ENCODE measurements around the gene HYAL4.
"Not testable (repeated sequence)": the region's sequence is repeated elsewhere in the genome, so short reads cannot be mapped to it uniquely, and the experiment has no call there.

HYAL4 gene

DNA sequence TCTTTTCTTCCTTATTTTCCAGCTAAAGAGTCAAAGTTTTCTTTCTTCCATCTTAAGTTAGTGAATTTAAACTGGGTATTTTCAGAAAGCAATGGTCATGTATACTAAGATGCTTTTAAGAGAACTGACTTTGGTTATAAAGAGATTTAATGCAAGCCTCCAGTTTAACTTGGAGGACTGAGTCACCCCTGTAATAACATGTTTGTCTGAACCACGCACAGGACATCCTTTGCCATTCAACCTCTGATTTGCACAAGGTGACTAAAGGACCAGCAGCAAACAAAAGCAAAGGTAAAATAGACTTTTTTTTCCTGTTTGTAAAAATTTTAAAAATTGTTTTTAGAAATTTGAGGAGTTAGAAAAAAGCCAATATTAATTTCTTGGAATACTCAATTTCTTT lies 2.9 kb downstream of the HYAL4 start:
- DNase-seq (ENCODE audit: low read depth in 2 of 2): no peak

DNA sequence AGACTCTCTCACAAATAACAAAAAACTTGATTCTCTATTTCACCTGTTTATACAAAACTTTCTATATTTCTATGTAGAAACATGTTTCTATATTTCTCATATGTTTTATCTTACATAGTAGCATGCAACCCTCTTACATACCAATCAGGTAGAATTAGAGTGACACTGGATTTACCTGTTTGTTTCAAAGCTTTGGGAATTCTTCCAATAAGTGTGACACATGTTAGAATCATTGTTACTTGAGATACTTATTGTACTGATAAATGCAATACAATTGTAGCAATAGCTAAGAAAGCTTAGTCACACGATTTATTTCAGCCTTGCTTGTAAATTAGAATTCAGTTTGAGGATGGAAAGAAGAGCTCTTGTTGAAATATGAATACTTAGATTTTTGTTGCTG lies 4.9 kb downstream of the HYAL4 start:
- DNase-seq (ENCODE audit: low read depth in 2 of 2): no peak

- DNase-seq (ENCODE audit: low read depth in 2 of 2): not testable (repeated sequence)
Observed at GRCh38 chr7:123851404-123851803, 6.4 kb downstream of the HYAL4 start.

DNA sequence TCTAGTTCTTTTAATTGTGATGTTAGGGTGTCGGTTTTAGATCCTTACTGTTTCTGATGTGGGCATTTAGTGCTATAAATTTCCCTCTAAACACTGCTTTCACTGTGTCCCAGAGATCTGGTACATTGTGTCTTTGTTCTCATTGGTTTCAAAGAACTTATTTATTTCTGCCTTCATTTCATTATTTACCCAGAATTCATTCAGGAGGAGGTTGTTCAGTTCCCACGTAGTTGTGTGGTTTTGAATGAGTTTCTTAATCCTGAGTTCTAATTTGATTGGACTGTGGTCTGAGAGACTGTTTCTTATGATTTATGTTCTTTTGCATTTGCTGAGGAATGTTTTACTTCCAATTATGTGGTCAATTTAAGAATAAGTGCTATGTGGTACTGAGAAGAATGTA lies 9.3 kb downstream of the HYAL4 start:
- not testable (repeated sequence) for DNase-seq (ENCODE audit: low read depth in 2 of 2)

DNA sequence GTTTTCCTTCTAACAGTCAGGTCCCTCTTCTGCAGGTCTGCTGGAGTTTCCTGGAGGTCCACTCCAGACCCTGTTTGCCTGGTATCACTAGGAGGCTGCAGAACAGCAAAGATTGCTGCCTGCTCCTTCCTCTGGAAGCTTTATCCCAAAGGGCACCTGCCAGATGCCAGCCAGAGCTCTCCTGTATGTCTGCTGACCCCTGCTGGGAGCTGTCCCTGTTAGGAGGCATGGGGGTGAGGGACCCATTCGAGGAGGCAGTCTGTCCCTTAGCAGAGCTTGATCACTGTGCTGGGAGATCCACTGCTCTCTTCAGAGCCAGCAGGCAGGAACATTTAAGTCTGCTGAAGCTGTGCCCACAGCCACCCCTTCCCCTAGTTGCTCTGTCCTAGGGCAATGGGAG lies 11.5 kb downstream of the HYAL4 start:
- not testable (repeated sequence) for DNase-seq (ENCODE audit: low read depth in 2 of 2)

DNA sequence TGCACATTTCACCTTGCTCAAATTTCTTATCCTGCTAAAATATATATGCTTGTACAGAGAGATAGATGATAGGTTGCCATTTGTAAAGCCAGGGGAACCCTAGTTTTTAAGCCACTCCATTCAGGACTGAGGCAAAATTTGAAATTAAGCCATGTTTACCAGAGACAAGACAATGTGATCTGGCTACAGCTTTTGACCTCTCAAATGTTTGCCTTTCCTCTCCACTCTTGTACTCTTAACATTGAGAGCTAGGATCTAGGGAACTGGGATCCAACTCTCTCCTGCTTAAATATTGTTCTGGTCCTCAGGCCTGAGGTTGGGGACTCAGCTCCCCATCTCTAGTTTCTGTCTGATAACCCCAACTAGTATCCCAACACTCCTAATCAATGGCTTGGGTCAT lies 15.9 kb downstream of the HYAL4 start:
- no peak for DNase-seq (ENCODE audit: low read depth in 2 of 2)

DNA sequence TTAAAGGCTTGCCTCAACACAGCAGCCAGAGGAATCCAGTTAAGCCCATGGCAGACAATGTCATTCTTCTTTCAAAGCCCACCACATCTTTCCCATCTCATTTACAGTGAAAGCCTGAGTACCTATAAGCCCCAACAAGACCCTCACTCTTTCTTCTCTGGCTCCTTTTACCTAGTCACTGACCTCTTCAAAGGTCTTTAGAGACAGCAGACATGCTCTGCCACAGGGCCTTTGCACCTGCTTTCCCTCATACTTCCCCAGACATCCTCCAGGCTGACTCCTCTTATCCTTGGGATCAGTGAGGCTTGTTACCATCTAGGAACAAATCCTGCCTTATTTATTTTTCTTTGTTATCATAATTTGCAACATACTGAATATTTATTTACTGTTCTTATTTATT lies 17.8 kb downstream of the HYAL4 start:
- DNase-seq (ENCODE audit: low read depth in 2 of 2): no peak

GRCh38 chr7:123863461-123863860 lies 18.5 kb downstream of the HYAL4 start:
- DNase-seq (ENCODE audit: low read depth in 2 of 2): no peak

DNA sequence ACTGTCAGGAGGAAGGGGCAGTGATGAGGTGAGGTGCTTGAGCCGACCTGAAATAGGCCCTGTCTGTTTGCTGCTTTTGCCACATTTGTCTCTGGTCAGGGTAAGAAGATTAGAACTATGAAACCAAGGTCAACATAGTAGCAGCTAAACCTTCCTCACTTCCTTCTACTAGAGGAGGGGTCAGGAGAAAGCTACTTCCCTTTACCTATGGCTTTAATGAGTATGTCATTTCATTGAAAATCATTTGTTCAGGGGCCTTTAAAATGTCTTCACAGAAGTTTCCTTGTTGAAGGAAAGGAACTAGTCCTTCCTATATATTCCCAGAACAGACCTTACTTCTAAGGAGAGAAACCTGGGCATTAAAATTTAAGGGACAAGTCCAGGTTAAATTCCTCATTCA lies 19.0 kb downstream of the HYAL4 start:
- no peak for DNase-seq (ENCODE audit: low read depth in 2 of 2)

DNA sequence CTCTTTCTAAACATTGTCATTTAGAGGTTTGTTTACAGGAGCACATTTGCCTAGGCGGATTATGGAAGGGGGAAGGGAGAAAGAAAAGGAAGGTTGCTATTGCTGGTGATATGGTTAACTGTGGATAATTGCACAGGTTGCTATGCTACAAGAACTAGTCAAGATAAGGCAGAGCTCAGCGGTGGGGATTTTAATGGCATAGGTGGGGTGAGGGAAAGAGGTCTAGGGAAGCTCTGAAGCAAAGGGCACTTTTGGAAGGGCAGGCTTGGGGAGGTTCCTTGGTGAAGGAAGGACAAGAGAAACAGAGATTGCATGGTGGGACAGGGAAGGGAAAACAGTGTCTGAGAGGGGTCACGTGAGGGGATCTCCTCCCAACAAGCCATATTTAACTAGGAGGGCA lies 19.5 kb downstream of the HYAL4 start:
- no peak for DNase-seq (ENCODE audit: low read depth in 2 of 2)

GRCh38 chr7:123864966-123865365 lies 20.0 kb downstream of the HYAL4 start:
- DNase-seq (ENCODE audit: low read depth in 2 of 2): no peak

GRCh38 chr7:123865517-123866117 lies 20.6 kb downstream of the HYAL4 start:
- DNase-seq (ENCODE audit: low read depth in 2 of 2): no peak

GRCh38 chr7:123867225-123867624 lies 22.3 kb downstream of the HYAL4 start:
- DNase-seq (ENCODE audit: low read depth in 2 of 2): no peak

GRCh38 chr7:123871998-123872867 lies 27.3 kb downstream of the HYAL4 start:
- no peak for DNase-seq (ENCODE audit: low read depth in 2 of 2)

DNA sequence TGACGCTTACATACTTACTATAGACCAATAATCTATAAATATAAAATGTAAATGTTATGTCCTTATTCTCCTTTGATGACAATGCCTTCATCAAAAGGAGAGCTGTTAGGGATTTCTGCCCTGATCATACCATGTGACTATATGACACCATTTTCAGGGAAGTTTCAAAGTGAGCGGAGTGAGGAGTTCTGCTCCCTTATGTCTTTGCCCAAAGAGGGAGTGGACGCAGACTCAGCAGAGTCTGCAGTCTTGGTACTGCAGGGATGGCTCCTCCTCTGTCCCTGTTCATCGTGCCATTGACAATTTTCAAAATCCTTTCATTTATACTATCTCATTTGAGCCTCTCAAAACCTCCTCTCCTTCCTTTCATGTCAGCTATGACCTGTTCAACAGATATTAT lies 27.9 kb downstream of the HYAL4 start:
- DNase-seq (ENCODE audit: low read depth in 2 of 2): no peak

- DNase-seq (ENCODE audit: low read depth in 2 of 2): no peak
Observed at GRCh38 chr7:123876557-123877256, 31.7 kb downstream of the HYAL4 start.

GRCh38 chr7:123879628-123880027 lies 34.7 kb downstream of the HYAL4 start:
- DNase-seq (ENCODE audit: low read depth in 2 of 2): no peak

GRCh38 chr7:123881300-123881699 lies 36.3 kb downstream of the HYAL4 start:
- DNase-seq (ENCODE audit: low read depth in 2 of 2): no peak

GRCh38 chr7:123883154-123883553 lies 38.2 kb downstream of the HYAL4 start:
- DNase-seq (ENCODE audit: low read depth in 2 of 2): no peak

DNA sequence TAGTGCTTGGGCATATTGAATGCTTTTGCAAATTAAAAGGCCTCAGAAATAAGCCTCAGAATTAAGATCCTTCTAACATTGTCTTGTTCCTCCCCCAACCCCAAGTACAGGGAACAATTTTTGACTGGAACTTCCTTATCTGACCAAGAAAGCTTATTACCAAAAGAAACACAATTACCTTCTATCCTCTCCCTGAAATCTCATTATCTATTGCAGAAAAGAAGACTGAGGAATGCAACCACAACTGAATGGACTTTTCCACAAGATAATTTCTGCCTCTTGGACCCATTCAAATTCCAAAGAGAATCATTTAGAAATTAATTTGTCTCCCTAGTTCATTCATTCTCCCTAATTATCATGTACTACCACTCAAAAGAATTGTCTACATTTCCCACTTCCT lies 43.2 kb downstream of the HYAL4 start:
- no peak for DNase-seq (ENCODE audit: low read depth in 2 of 2)

DNA sequence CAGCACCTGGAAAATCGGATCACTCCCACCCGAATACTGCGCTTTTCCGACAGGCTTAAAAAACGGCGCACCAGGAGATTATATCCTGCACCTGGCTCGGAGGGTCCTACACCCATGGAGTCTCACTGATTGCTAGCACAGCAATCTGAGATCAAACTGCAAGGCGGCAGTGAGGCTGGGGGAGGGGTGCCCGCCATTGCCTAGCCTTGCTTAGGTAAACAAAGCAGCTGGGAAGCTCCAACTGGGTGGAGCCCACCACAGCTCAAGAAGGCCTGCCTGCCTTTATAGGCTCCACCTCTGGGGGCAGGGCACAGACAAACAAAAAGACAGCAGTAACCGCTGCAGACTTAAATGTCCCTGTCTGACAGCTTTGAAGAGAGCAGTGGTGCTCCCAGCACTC lies 49.8 kb downstream of the HYAL4 start:
- not testable (repeated sequence) for DNase-seq (ENCODE audit: low read depth in 2 of 2)

DNA sequence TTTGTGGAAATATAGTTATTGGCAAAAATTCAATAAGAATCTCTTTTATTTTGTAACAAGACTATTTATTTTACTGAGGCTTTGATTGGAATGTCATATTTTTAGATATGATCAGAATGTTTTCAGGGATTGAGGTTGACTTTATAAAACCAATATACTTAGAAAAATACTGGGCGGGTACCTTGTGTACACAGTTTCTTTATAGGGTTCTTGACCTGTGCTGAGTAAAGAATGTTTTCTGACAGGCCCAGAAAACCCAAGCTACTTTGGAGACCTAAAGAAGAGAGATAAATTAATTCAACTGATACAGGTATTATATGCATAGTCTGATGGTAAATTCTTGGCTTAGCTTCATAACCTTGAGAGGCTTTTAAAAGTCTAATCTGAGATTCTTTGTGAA lies 56.1 kb downstream of the HYAL4 start:
- no peak for DNase-seq (ENCODE audit: low read depth in 2 of 2)

DNA sequence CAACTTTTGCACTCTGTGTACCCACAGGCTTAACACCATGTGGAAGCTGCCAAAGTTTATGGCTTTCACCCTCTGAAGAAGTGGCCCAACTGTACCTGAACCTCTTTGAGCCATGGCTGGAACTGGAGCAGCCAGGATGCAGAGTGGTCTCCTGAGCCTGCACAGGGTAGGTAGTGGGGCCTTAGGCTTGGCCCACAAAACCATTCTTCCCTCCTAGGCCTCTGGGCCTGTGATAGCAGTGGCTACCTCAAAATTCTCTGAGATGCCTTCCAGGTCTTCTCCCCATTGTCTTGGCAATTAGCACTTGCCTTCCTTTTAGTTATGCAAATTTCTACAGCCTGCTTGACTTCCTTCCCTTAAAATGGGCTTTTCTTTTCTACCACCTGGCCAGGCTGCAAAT lies 60.7 kb downstream of the HYAL4 start:
- no peak for DNase-seq (ENCODE audit: low read depth in 2 of 2)
